ENCODE data around the gene BACE1.
"Not testable (repeated sequence)": the region's sequence is repeated elsewhere in the genome, so short reads cannot be mapped to it uniquely, and the experiment has no call there.

BACE1 gene

GRCh38 chr11:117327567-117328374 lies 11.7 kb upstream of the BACE1 start, which contains the start of gene CEP164:
TSS of gene CEP164 (plus strand) at chr11:117327854. CDS start at chr11:117338587, 10,733 bp downstream.
- peak; percentile 97 for DNase-seq
- no peaks in the 10 kb centered on the region for H3K27me3 ChIP-seq
- H3K4me1 ChIP-seq = peaks cover 2% of the 10 kb centered on the region; the same call in 1 of the 2 replicates
- no peaks in the 10 kb centered on the region for H3K9me3 ChIP-seq
- H3K36me3 ChIP-seq = no peaks in the 10 kb centered on the region
- peak within 1 kb of the TSS; percentile 94 for H3K4me3 ChIP-seq (ENCODE audit: low read depth, low read length)
- TF ChIP-seq CTCF (IDR thresholded peaks at IDR 0.05; ENCODE audit: low read depth, low read length) = no peak

GRCh38 chr11:117327255-117327566 lies 11.2 kb upstream of the BACE1 start:
- not testable (repeated sequence) for H3K27me3 ChIP-seq, DNase-seq, H3K4me1 ChIP-seq, H3K9me3 ChIP-seq, H3K36me3 ChIP-seq
- H3K4me3 ChIP-seq (ENCODE audit: low read depth, low read length) = peak overlapping the region; percentile 94

- DNase-seq = no peak
- H3K4me3 ChIP-seq (ENCODE audit: low read depth, low read length) = no peak overlapping the region
- H3K9me3 ChIP-seq = no peaks in the 10 kb centered on the region
- no peaks in the 10 kb centered on the region for H3K4me1 ChIP-seq
- no peaks in the 10 kb centered on the region for H3K36me3 ChIP-seq
- TF ChIP-seq CTCF (IDR thresholded peaks at IDR 0.05; ENCODE audit: low read depth, low read length) = no peak
- no peaks in the 10 kb centered on the region for H3K27me3 ChIP-seq
These were observed 3.3 kb upstream of the BACE1 start for GRCh38 chr11:117319214-117319840.

GRCh38 chr11:117318738-117319137 lies 2.7 kb upstream of the BACE1 start:
- H3K27me3 ChIP-seq = no peaks in the 10 kb centered on the region
- H3K36me3 ChIP-seq = no peaks in the 10 kb centered on the region
- H3K4me1 ChIP-seq = no peaks in the 10 kb centered on the region
- no peak for TF ChIP-seq CTCF (IDR thresholded peaks at IDR 0.05; ENCODE audit: low read depth, low read length)
- DNase-seq = no peak
- H3K4me3 ChIP-seq (ENCODE audit: low read depth, low read length) = no peak overlapping the region
- no peaks in the 10 kb centered on the region for H3K9me3 ChIP-seq

- Histone ChIP-seq H3K4me1 (no peaks in the 10 kb centered on the region), H3K27me3 (no peaks in the 10 kb centered on the region), H3K9me3 (no peaks in the 10 kb centered on the region), H3K4me3 (ENCODE audit: low read depth, low read length) (peak overlapping the region; percentile 95), H3K36me3 (no peaks in the 10 kb centered on the region)
- TF ChIP-seq CTCF (IDR thresholded peaks at IDR 0.05; ENCODE audit: low read depth, low read length) = no peak
- DNase-seq = peak; percentile 16
These were observed 515 bp downstream of the BACE1 start for GRCh38 chr11:117315285-117316196.

GRCh38 chr11:117314840-117315239 lies 1.2 kb downstream of the BACE1 start:
- Histone ChIP-seq H3K4me1 (no peaks in the 10 kb centered on the region), H3K9me3 (no peaks in the 10 kb centered on the region), H3K4me3 (ENCODE audit: low read depth, low read length) (peak overlapping the region; percentile 95), H3K27me3 (no peaks in the 10 kb centered on the region), H3K36me3 (no peaks in the 10 kb centered on the region)
- peak; percentile 28 for DNase-seq
- no peak for TF ChIP-seq CTCF (IDR thresholded peaks at IDR 0.05; ENCODE audit: low read depth, low read length)

Measured in BE2C (cell line).